GM04504 (cell line): ENCODE measurements around the gene GPRC6A.
"Not testable (repeated sequence)": the region's sequence is repeated elsewhere in the genome, so short reads cannot be mapped to it uniquely, and the experiment has no call there.

Experiments used
- DNase-seq: peaks from one replicate; pipeline ENCODE4 v3.0.0-alpha.2; 2012; ENCODE audit warnings: low read depth

GPRC6A gene

DNA sequence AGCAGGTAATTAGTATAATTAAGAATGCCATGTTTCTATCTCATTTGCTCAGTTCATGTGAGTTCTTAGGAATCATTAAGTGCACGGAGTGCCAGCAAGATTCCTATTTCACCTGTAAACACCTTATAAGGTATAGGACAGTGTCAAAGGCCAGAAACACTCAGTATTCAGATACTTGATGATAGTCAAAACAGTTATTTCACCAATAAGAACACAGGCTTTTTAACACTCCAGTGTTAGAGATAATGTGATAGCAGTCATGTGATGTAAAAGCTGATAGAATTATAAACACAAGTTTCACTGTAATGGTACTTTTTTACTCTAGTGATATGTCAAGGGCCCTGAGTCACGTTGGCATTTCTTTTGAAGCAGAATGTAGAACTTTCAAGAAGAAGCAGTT lies at the start of gene GPRC6A:
TSS of gene GPRC6A (minus strand) at position 101 of the 400 bp plus-strand sequence. CDS start at position 31, 70 bp downstream.
- no peak for DNase-seq

DNA sequence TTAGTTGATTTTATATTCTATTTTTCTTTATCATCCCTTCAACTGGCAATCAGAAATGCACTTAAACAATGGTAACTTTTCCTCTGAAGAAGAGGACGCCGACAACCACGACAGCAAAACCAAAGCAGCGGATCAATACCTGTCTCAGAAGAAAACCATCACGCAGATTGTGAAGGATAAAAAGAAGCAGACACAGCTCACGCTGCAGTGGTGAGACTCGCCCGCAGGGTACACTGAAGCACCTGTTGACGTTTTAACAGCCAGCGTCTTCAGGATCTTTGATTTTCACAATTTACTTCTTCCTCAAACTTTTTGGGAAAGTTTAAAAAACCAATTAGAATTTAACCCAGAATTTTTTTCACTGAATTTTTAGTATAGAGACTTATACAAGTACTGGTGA lies 48.9 kb upstream of the GPRC6A start:
- DNase-seq, result no peak

DNA sequence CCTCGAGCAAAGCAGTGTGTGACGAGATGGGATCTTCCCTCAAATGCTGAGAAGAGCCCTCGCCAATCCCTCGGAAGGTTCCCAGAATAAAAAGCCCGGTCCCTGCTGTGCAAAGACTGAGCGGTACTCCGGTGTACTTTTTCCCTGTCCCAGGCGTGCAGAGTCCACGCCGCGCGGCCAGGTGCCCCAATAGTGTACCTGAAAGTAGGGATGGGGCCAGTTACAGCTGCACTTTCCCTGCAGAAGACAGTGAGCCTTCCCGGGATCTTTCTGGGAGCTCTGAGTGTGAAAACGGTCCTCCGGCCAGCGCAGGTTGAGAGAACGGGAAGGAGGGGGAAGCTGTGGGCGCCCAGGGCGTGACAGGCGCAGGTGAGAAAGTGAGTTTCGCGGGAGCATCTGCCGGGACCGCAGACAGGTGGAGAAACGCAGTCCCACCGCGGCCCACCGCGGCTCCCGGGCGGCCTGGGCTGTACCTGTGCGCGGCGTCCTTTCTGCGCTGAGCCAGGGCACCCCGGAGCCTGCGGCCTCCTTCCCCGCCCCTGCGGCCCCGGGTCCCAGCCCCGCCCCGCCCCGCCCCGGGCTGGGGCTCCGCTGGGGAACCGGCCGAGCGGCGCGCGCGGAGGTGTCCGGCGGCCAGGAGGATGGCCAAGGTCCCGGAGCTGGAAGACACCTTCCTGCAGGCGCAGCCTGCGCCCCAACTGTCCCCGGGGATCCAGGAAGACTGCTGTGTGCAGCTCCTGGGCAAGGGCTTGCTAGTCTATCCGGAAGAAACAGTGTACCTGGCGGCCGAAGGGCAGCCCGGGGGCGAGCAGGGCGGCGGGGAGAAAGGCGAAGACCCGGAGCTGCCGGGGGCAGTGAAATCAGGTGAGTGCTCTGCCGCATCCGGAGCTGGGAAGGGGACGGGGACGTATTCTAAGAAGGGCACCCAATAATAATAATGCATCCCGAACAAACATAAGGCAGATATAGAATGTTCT lies 48.0 kb upstream of the GPRC6A start, which contains the start of gene RFX6:
TSS of gene RFX6 (plus strand) at position 608 of the 977 bp plus-strand sequence. CDS start at position 642, 34 bp downstream.
- no peak for DNase-seq

GRCh38 chr6:116876107-116876506 lies 47.2 kb upstream of the GPRC6A start:
- no peak for DNase-seq

DNA sequence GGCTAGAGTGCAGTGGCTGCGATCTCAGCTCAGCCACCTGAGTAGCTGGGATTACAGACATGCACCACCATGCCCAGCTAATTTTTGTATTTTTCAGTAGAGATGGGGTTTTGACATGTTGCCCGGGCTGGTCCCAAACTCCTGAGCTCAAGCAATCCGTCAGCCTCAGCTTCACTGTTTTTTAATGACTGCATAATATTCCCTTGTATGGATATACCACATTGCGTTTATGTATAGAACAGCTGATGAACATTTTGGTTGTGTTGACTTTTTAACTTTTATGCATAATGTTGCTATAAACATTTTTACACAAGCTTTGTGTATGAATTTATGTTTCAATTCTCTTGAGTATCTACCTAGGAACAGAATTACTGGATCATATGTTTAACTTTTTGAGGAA lies 43.9 kb upstream of the GPRC6A start:
- DNase-seq, result no peak

- no peak for DNase-seq
These were observed 37.5 kb upstream of the GPRC6A start for GRCh38 chr6:116866281-116866871.

DNA sequence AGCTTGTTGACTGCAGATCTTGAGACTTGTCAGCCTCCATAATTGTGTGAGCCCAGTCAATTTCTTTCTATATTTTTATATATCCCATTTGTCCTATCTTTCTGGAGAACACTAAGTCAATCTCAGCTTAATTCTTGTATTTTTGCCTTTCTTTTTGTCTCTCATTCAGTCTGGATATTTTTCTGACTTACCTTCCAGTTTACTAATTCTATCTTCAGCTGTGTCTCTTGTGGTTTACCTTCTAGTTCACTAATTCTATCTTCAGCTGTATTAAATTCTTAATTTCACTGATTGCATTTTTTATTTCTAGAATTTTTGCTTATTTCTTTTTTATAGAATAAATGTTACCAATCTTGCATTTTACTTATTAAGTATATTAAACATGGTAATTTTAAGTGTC lies 30.4 kb upstream of the GPRC6A start:
- DNase-seq, result no peak

DNA sequence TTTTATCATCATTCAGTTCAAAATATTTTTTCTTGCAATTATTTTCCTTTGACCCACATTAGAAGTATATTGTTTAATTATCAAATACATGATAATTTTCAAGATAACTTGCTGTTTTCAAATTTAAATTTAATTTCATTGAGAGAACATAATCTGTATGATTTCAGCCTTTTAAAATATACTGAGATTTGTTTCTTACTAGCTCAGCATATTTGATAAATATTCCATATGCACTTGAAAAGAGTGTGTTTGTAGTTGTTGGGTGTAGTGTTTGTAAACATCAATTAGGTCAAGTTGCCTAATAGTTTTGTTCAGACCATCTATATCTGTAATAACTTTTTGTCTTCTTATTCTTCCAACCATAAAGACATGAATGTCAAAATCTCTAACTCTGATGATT lies 29.2 kb upstream of the GPRC6A start:
- no peak for DNase-seq

DNA sequence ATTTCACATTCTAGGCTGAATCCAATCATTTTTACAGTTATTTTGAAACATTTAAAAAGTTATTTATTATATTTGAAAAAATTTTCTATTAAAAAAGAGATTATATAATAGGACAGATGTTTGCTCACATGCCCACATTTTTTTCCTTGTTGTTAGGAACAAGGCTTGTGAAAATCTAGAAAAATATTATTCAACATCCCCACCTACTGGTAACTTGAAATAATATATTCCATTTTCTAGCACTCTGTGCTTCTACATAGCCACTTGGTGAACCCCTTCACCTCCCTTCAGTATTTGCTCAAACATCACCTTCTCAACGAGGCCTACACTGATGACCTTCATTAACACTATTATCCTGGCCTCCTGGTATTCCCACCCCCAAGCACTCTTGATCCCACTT lies 18.3 kb upstream of the GPRC6A start:
- peak; percentile 6 for DNase-seq

DNA sequence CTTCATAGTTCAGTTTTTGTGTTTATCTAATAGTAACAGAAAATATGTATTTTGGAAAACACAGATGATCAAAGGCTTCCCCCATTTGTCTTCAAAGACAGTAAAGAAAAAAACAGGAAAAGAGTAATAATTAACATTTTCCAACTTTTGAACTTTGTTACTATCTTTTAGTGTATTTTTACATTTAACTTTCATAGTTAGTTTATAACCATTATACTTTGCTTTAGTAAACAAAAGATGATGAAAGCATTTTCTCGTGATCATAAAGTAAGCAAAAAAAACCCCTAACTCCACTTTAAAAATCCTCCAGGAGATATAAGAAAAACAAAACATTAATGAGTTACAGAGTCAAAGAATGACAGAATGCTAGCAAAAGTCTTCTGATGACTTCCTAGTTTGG lies 13.6 kb upstream of the GPRC6A start:
- no peak for DNase-seq

- DNase-seq, result no peak
These were observed 11.2 kb upstream of the GPRC6A start for GRCh38 chr6:116840091-116840490.

DNA sequence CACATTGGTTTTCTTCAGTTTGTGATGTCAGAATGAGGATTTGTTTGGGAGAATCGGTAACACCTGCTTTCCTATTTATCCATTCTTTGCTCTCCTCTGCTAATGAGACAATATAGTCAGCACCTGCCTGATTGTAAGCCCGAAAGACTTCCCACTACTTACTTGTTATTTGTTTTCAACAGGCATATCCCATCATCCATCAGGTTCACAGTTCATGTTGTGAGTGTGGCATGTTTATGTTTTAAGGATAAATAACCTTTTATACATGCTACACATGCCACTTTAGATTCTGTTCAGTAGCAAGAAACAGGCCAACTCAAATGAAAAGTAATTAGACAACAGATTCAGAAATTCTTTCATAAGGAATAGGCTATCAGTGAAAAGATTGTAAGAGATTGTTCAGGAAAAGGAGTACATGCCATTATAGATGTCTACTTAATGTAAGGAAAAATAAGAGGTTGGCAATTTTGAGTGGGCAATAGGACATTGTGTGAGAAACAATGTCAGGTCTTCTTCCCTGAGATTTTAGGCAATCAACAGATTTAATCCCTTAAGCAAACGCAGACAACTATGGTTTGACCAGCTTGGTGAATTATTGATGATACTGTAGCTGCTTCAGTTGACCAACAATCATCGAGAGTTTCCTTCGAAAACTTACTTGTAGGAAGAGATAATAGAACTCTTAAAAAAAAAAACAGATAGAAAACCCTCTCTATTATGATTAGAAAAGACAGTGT lies 7.9 kb upstream of the GPRC6A start:
- DNase-seq, result no peak

- DNase-seq, result not testable (repeated sequence)
These were observed 5.6 kb upstream of the GPRC6A start for GRCh38 chr6:116834526-116834925.

DNA sequence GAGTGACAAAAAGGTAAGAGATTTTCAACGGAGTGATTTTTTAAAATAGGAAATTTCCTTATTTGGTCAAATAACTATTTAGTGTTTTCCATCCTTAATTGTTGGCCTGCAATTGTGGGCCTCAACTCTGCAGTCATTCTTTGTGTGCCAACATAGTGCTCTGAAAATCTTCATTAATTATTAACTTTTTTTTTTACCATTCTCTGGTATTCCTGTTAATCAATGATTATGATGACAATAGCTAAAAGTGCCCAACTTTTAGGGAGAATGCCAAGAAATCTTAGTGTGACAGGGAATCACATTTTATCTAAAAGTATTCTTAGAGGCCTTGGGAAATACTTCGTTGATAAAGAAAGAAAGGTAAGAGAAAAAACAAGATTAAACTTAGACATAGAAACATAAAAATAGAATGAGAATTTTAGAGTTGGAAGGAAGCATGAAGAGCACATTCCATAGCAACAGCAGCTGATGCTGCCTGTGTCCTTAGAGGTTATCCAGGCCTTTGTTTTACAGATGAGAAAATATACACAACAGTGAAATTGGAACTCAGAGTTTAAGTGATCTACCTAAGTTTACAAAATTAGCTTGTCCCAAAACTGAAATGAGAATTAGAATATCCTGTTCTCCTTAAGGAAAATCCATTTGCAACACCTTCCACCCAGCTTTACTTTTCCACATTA lies 1.2 kb downstream of the GPRC6A start:
- DNase-seq, result no peak

GRCh38 chr6:116816336-116816735 lies 12.5 kb downstream of the GPRC6A start:
- DNase-seq, result not testable (repeated sequence)

GRCh38 chr6:116812051-116812650 lies 16.7 kb downstream of the GPRC6A start:
- no peak for DNase-seq

DNA sequence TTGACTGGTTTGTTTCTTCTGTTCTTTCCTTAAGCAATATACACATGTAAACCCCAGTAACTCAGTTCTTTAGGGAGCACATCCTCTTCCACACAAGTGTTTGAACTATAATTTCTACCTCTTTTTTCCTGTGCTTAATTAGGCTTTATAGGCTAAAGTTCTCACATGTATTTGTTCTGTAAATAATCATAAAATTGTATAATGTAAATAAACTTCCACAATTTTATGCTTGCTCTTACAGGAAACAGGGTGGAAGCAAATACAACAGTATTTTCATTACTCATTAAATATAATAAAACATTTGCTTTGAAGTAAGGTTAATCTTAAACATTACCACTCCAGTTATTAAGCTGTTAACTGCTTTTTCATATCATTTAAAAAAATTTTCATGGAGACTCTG lies 26.9 kb downstream of the GPRC6A start:
- DNase-seq, result no peak

- no peak for DNase-seq
These were observed 28.9 kb downstream of the GPRC6A start for GRCh38 chr6:116799945-116800344.

DNA sequence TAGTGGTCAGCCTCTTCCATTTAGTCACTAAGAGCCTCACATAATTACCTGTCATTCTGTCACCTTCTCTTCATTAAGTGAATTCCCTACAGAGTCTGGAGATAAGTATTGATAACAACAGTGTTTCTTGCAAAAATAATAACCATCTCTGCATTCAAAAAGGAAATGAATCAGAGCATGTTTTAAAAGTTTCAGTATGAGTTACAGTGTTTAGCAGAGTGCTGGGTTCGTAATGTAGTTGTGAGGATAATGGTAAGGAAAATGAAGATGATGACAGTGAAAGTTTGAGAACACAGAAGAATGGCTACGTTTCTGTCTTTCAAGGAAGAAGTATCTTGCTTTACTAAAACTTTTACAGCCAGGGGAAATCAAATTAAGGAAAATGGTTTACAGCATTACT lies 31.3 kb downstream of the GPRC6A start:
- DNase-seq, result no peak

- no peak for DNase-seq
These were observed 35.7 kb downstream of the GPRC6A start for GRCh38 chr6:116793224-116793623.

- DNase-seq, result no peak
These were observed 45.0 kb downstream of the GPRC6A start for GRCh38 chr6:116783852-116784251.
